GM12878 (cell line): ENCODE measurements around the gene TBC1D3I. TPM values are rescaled to one million over a fixed set of nuclear protein-coding genes. Genes with fewer than 3 reads are reported as not detected.

Source experiments
- ATAC-seq: fragments of 200-7000 bp; cut with Tn5 transposase; 3 replicates; pipeline ENCODE4 v1.9.1; 2020; ENCODE audit warnings: mild to moderate bottlenecking, moderate library complexity
- BruUV-seq: library from RNA; stranded (reverse); fragments of 400-500 nt; replicated peaks from 2 replicates; lab custom pipeline; 2021; lab: Mats Ljungman, UMichigan
- CTCF ChIA-PET: fragments of 300-600 bp; sonication (Branson Sonifier 250); formaldehyde crosslinking; extraction: SDS; loops from one replicate; lab custom pipeline; 2021; ENCODE audit warnings: inconsistent platforms; lab: Yijun Ruan, JAX
- POLR2A ChIA-PET: fragments of 350-600 bp; formaldehyde crosslinking; extraction: SDS; loops from one replicate; lab custom pipeline; 2021; ENCODE audit warnings: inconsistent platforms; lab: Charles Lee
- RAD21 ChIA-PET: fragments of 300-600 bp; sonication (Branson Sonifier 250); formaldehyde crosslinking; loops from one replicate; lab custom pipeline; 2023; ENCODE audit warnings: antibody characterized with exemption; ENCODE audit not compliant: unreplicated experiment; lab: Charles Lee
- SMC1A ChIA-PET: fragments of 300-600 bp; sonication (Branson Sonifier 250); formaldehyde crosslinking; loops from one replicate; lab custom pipeline; 2023; ENCODE audit not compliant: unreplicated experiment, uncharacterized antibody; lab: Charles Lee
- DNase-seq: peaks from one replicate; pipeline ENCODE4 v3.0.0-alpha.2; 2011; ENCODE audit warnings: low read depth, low spot score
- FAIRE-seq: peaks from 3 replicates; lab custom pipeline; 2011; peaks lifted over from hg19 to GRCh38; lab: Jason Lieb, UNC
- H2AFZ ChIP-seq: 2 replicates; pipeline ENCODE4 v1.6.0; 2011; ENCODE audit warnings: low read depth, low read length, control low read depth; ENCODE audit not compliant: control insufficient read depth
- H3K27ac ChIP-seq: 2 replicates; pipeline ENCODE4 v1.5.1; 2011; ENCODE audit warnings: control low read depth; ENCODE audit not compliant: control insufficient read depth, insufficient read depth
- H3K27me3 ChIP-seq, 2 experiments: replicated peaks in 1 of 2; 2 replicates each; pipeline versions ENCODE4 v1.6.0 to v1.6.1; 2011; ENCODE audit warnings: low read length in 1 of 2; ENCODE audit not compliant: control insufficient read depth in 2 of 2, insufficient read depth in 2 of 2
- H3K36me3 ChIP-seq, 2 experiments: 2 replicates each; pipeline ENCODE4 v1.5.1; 2011; ENCODE audit warnings: low read length in 1 of 2; ENCODE audit not compliant: control insufficient read depth in 2 of 2, insufficient read depth in 2 of 2
- H3K4me1 ChIP-seq: 2 replicates; pipeline ENCODE4 v1.6.1; 2011; ENCODE audit warnings: mild to moderate bottlenecking, low read length, moderate library complexity, mixed read lengths; ENCODE audit not compliant: control insufficient read depth, insufficient read depth
- H3K4me2 ChIP-seq: 2 replicates; pipeline ENCODE4 v1.6.0; 2011; ENCODE audit warnings: control low read depth; ENCODE audit not compliant: control insufficient read depth, insufficient read depth
- H3K4me3 ChIP-seq: fragments of 200-600 bp; sonication (generic); 2 replicates; pipeline ENCODE4 v1.5.1; 2016
- H3K79me2 ChIP-seq: 2 replicates; pipeline ENCODE4 v1.6.0; 2011; ENCODE audit warnings: low read length; ENCODE audit not compliant: control insufficient read depth, insufficient read depth
- H3K9ac ChIP-seq: 2 replicates; pipeline ENCODE4 v1.8.0; 2011; ENCODE audit warnings: low read length, control low read depth, mixed read lengths; ENCODE audit not compliant: control insufficient read depth, insufficient read depth
- H3K9me3 ChIP-seq: replicated peaks from 3 replicates; pipeline ENCODE4 v1.5.1; 2011; ENCODE audit warnings: mild to moderate bottlenecking, low read length; ENCODE audit not compliant: control insufficient read depth, insufficient read depth
- H4K20me1 ChIP-seq: 2 replicates; pipeline ENCODE4 v1.6.0; 2011; ENCODE audit not compliant: control insufficient read depth, insufficient read depth
- CBFB ChIP-seq: IDR thresholded peaks from 2 replicates; pipeline ENCODE4 v1.6.1; 2016; ENCODE audit warnings: antibody characterized with exemption, low read depth
- CHD2 ChIP-seq: IDR thresholded peaks from 2 replicates; pipeline ENCODE4 v1.6.1; 2011; ENCODE audit warnings: low read depth, low read length, improper control_type of control experiment, borderline replicate concordance
- CREB1 ChIP-seq: IDR thresholded peaks from 2 replicates; pipeline ENCODE4 v1.6.1; 2012; ENCODE audit warnings: low read depth, mild to moderate bottlenecking, inconsistent platforms
- EP300 ChIP-seq, 2 experiments: fragments of 150-350 bp in 1 of 2; IDR thresholded peaks; 2 replicates each; pipeline ENCODE4 v1.6.1; 2011 to 2012; ENCODE audit warnings: low read depth in 2 of 2, low read length in 2 of 2, borderline replicate concordance in 1 of 2, improper control_type of control experiment in 1 of 2, inconsistent platforms in 1 of 2; ENCODE audit not compliant: control insufficient read depth in 1 of 2
- PAX8 ChIP-seq: fragments of 450-650 bp; IDR thresholded peaks from 2 replicates; pipeline ENCODE4 v1.6.1; 2017; ENCODE audit warnings: mild to moderate bottlenecking, moderate library complexity
- RCOR1 ChIP-seq: conservative IDR thresholded peaks from 2 replicates; pipeline ENCODE4 v1.6.1; 2012; ENCODE audit warnings: low read depth, low read length, improper control_type of control experiment
- SREBF1 ChIP-seq: IDR thresholded peaks from 2 replicates; pipeline ENCODE4 v1.6.1; 2012; ENCODE audit warnings: mild to moderate bottlenecking, low read length
- TBL1XR1 ChIP-seq: IDR thresholded peaks from 2 replicates; pipeline ENCODE4 v1.6.1; 2012; ENCODE audit warnings: low read depth, low read length, improper control_type of control experiment
- WGBS: methylation state at CpG from one replicate; pipeline ENCODE4 v1.1.6; 2016; ENCODE audit warnings: low lambda C conversion rate; ENCODE audit not compliant: insufficient replicate concordance, insufficient coverage; ENCODE audit errors: missing lambda C conversion rate; 5-methylcytosine and 5-hydroxymethylcytosine counted together
- in situ Hi-C: fragments of 300-500 bp; cut with MboI; formaldehyde crosslinking; loops from 9 replicates; pipeline ENCODE4 v1.14.3; 2018; ENCODE audit warnings: mixed read lengths
- intact Hi-C: fragments of 100-400 bp; cut with micrococcal nuclease; formaldehyde crosslinking; loops from one replicate; pipeline ENCODE4 v1.14.2; 2022; ENCODE audit not compliant: unreplicated experiment
- polyA plus RNA-seq, 11 experiments: library from polyadenylated mRNA; depleted of rRNA in 4 of 11; unstranded in 6 of 11; stranded (reverse) in 5 of 11; fragments of >200 nt; fragmentation: Nextera tagmentation in 4 of 11; fragmentation: Illumina TruSeq in 1 of 11; extraction: Ambion mirVana in 4 of 11; extraction: Trizol in 1 of 11; gene quantifications; 1 replicate in 1 of 11; 2 replicates in 10 of 11; pipeline versions ENCODE4 v1.2.1 to v1.2.3, GENCODE V29; 2011 to 2016; ENCODE audit warnings: inconsistent platforms in 2 of 11, missing spikeins in 2 of 11, low read depth in 1 of 11
- total RNA-seq, 4 experiments: library from RNA; depleted of rRNA in 3 of 4; stranded (reverse); fragments of >200 nt in 3 of 4; fragmentation: Illumina TruSeq in 1 of 4; extraction: Trizol in 1 of 4; gene quantifications; 2 replicates each; pipeline versions ENCODE4 v1.2.1 to v1.2.3, GENCODE V29; 2013 to 2021
- TF ChIP-seq, protein P1 (sequence below): fragments of 450-650 bp; formaldehyde crosslinking; IDR thresholded peaks from 2 replicates; pipeline ENCODE4 v1.4.0; 2020; ENCODE audit warnings: mild to moderate bottlenecking, moderate library complexity

Gene TBC1D3I
- total and polyA plus RNA-seq, 10 of the 15 experiments (the other 5 are each of a cell fraction or from before 2014, with no cell fraction given), result 0.06 to 0.41 TPM; not detected in 8

DNA sequence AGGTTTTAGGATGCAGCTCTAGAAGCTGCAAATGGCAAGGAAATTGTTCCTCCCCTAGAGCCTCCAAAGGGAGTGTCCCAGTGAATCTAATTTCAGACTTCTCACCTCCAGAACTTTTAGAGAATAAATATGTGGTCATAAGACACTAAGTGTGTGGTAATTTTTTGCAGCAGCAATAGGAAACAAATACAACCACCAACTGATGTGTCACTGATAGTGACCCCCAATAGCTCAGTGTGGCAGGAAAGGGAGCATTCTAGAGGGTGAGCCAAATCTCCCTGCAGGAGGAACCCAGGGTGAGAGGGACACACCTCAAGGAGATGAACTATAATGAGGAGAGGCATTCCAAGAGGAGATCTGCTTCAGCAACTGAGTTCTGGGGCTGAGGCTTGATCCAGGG, 49.5 kb downstream of the TBC1D3I start:
- SMC1A ChIA-PET, result no interaction called here
- Histone ChIP-seq H3K4me3 (no peak overlapping the region), H3K27ac (no peak overlapping the region), H3K4me1 (peaks cover 6% of the 10 kb centered on the region), H3K9me3 (no peaks in the 10 kb centered on the region; the same call in 2 of the 3 replicates), H4K20me1 (no peaks in the 10 kb centered on the region), H3K79me2 (no peaks in the 10 kb centered on the region), H3K27me3 (no peaks in the 10 kb centered on the region), H3K36me3 (no peaks in the 10 kb centered on the region), H3K9ac (no peak overlapping the region), H2AFZ (no peak overlapping the region), H3K4me2 (no peak overlapping the region)
- intact Hi-C loops (no loop called here), in situ Hi-C loops (no loop called here)
- FAIRE-seq (no peak), DNase-seq (no peak), ATAC-seq (no peak)
- RAD21 ChIA-PET, result no interaction called here
- BruUV-seq, result no TSS peak
- CTCF ChIA-PET, result no interaction called here
- TF ChIP-seq CHD2, result no peak
- TF ChIP-seq CBFB, result no peak
- TF ChIP-seq TBL1XR1, result no peak
- TF ChIP-seq SREBF1, result no peak
- no peak for TF ChIP-seq EP300 (IDR thresholded peaks at IDR 0.05; ENCODE audit: borderline replicate concordance in 1 of 2, control insufficient read depth in 1 of 2, low read depth in 2 of 2, low read length in 2 of 2)
- TF ChIP-seq CREB1, result no peak
- POLR2A ChIA-PET, result no interaction called here

DNA sequence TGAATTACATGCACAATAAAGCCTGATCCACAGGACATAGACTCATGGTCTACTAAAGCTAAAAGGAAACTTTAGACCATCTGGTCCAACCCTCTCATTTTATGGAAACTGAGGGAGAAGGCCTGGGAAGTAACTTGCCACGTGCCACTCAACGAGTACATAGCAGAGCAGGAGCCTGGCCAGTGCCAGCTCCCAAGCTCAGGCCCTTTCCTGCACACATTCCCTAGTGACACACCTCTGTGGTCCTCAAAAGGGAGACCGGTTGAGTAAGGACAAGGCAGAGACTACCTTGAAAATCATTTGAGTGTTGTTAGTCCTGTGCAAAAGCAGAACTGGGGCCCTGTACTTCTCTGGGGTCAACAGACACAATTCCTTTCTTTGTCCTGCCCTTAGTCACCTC, 50.7 kb downstream of the TBC1D3I start:
- no peak for FAIRE-seq
- no peak overlapping the region for H3K9ac ChIP-seq
- ChIA-PET POLR2A (no interaction called here), CTCF (no interaction called here), RAD21 (no interaction called here), SMC1A (interaction anchor here (0.7 to 0.8 kb wide), 2 partner anchors 18 to 80 kb away, joined by 3 read pairs; no protein-coding TSS in a partner anchor)
- H3K36me3 ChIP-seq, result no peaks in the 10 kb centered on the region
- H3K9me3 ChIP-seq, result no peaks in the 10 kb centered on the region; the same call in 2 of the 3 replicates
- H3K4me2 ChIP-seq, result no peak overlapping the region
- no peak overlapping the region for H3K27ac ChIP-seq
- no peaks in the 10 kb centered on the region for H4K20me1 ChIP-seq
- in situ Hi-C loops, result no loop called here
- no peaks in the 10 kb centered on the region for H3K79me2 ChIP-seq
- no peak for TF ChIP-seq CREB1
- TF ChIP-seq, protein P1, sequence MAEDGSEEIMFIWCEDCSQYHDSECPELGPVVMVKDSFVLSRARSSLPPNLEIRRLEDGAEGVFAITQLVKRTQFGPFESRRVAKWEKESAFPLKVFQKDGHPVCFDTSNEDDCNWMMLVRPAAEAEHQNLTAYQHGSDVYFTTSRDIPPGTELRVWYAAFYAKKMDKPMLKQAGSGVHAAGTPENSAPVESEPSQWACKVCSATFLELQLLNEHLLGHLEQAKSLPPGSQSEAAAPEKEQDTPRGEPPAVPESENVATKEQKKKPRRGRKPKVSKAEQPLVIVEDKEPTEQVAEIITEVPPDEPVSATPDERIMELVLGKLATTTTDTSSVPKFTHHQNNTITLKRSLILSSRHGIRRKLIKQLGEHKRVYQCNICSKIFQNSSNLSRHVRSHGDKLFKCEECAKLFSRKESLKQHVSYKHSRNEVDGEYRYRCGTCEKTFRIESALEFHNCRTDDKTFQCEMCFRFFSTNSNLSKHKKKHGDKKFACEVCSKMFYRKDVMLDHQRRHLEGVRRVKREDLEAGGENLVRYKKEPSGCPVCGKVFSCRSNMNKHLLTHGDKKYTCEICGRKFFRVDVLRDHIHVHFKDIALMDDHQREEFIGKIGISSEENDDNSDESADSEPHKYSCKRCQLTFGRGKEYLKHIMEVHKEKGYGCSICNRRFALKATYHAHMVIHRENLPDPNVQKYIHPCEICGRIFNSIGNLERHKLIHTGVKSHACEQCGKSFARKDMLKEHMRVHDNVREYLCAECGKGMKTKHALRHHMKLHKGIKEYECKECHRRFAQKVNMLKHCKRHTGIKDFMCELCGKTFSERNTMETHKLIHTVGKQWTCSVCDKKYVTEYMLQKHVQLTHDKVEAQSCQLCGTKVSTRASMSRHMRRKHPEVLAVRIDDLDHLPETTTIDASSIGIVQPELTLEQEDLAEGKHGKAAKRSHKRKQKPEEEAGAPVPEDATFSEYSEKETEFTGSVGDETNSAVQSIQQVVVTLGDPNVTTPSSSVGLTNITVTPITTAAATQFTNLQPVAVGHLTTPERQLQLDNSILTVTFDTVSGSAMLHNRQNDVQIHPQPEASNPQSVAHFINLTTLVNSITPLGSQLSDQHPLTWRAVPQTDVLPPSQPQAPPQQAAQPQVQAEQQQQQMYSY (CRISPR knock-in tag), result no peak
- no peak for TF ChIP-seq RCOR1
- no peak for TF ChIP-seq PAX8
- no peak for DNase-seq
- H3K4me1 ChIP-seq, result peaks cover 6% of the 10 kb centered on the region
- no peak overlapping the region for H3K4me3 ChIP-seq
- H2AFZ ChIP-seq, result no peak overlapping the region
- H3K27me3 ChIP-seq, result no peaks in the 10 kb centered on the region
- intact Hi-C loops, result no loop called here
- 33% methylated on average over 3 of the region's 3 CpGs for WGBS
- no TSS peak for BruUV-seq
- no peak for ATAC-seq
